Fibroblast of skin of left quadriceps (primary cell): ENCODE data around the gene OR10T2.
"Not testable (repeated sequence)": the region's sequence is repeated elsewhere in the genome, so short reads cannot be mapped to it uniquely, and the experiment has no call there.

Source experiments
- DNase-seq, 2 experiments: peaks; one replicate each; pipeline ENCODE4 v3.0.0-alpha.2; 2013; ENCODE audit warnings: low read depth in 2 of 2

OR10T2 gene

GRCh38 chr1:158356616-158357015 lies 42.6 kb downstream of the OR10T2 start:
- no peak for DNase-seq

- DNase-seq, result no peak
Measured at GRCh38 chr1:158355773-158356285, 43.4 kb downstream of the OR10T2 start.

- no peak for DNase-seq
Measured at GRCh38 chr1:158354255-158354654, 45.0 kb downstream of the OR10T2 start.

- no peak for DNase-seq
Measured at GRCh38 chr1:158353303-158354075, 45.8 kb downstream of the OR10T2 start, which contains the start of gene CD1E. TSS of gene CD1E (plus strand) at chr1:158353894. CDS start at chr1:158353989, 95 bp downstream.

- not testable (repeated sequence) for DNase-seq
Measured at GRCh38 chr1:158348946-158349345, 50.3 kb downstream of the OR10T2 start.
